GM12878 (cell line): Measurements from ENCODE around the gene CSH2. TPM values are rescaled to one million over a fixed set of nuclear protein-coding genes. Genes with fewer than 3 reads are reported as not detected.
A peak's percentile ranks its signal among the peaks of the same experiment; 100 is the strongest.

Experiments used
- ATAC-seq: fragments of 200-7000 bp; cut with Tn5 transposase; 3 replicates; pipeline ENCODE4 v1.9.1; 2020; ENCODE audit warnings: mild to moderate bottlenecking, moderate library complexity
- BruUV-seq: library from RNA; stranded (reverse); fragments of 400-500 nt; replicated peaks from 2 replicates; lab custom pipeline; 2021; lab: Mats Ljungman, UMichigan
- CTCF ChIA-PET: fragments of 300-600 bp; sonication (Branson Sonifier 250); formaldehyde crosslinking; extraction: SDS; loops from one replicate; lab custom pipeline; 2021; ENCODE audit warnings: inconsistent platforms; lab: Yijun Ruan, JAX
- POLR2A ChIA-PET: fragments of 350-600 bp; formaldehyde crosslinking; extraction: SDS; loops from one replicate; lab custom pipeline; 2021; ENCODE audit warnings: inconsistent platforms; lab: Charles Lee
- RAD21 ChIA-PET: fragments of 300-600 bp; sonication (Branson Sonifier 250); formaldehyde crosslinking; loops from one replicate; lab custom pipeline; 2023; ENCODE audit warnings: antibody characterized with exemption; ENCODE audit not compliant: unreplicated experiment; lab: Charles Lee
- SMC1A ChIA-PET: fragments of 300-600 bp; sonication (Branson Sonifier 250); formaldehyde crosslinking; loops from one replicate; lab custom pipeline; 2023; ENCODE audit not compliant: unreplicated experiment, uncharacterized antibody; lab: Charles Lee
- DNase-seq: peaks from one replicate; pipeline ENCODE4 v3.0.0-alpha.2; 2011; ENCODE audit warnings: low read depth, low spot score
- FAIRE-seq: peaks from 3 replicates; lab custom pipeline; 2011; peaks lifted over from hg19 to GRCh38; lab: Jason Lieb, UNC
- H2AFZ ChIP-seq: 2 replicates; pipeline ENCODE4 v1.6.0; 2011; ENCODE audit warnings: low read depth, low read length, control low read depth; ENCODE audit not compliant: control insufficient read depth
- H3K27ac ChIP-seq: 2 replicates; pipeline ENCODE4 v1.5.1; 2011; ENCODE audit warnings: control low read depth; ENCODE audit not compliant: control insufficient read depth, insufficient read depth
- H3K27me3 ChIP-seq, 2 experiments: replicated peaks in 1 of 2; 2 replicates each; pipeline versions ENCODE4 v1.6.0 to v1.6.1; 2011; ENCODE audit warnings: low read length in 1 of 2; ENCODE audit not compliant: control insufficient read depth in 2 of 2, insufficient read depth in 2 of 2
- H3K36me3 ChIP-seq, 2 experiments: 2 replicates each; pipeline ENCODE4 v1.5.1; 2011; ENCODE audit warnings: low read length in 1 of 2; ENCODE audit not compliant: control insufficient read depth in 2 of 2, insufficient read depth in 2 of 2
- H3K4me1 ChIP-seq: 2 replicates; pipeline ENCODE4 v1.6.1; 2011; ENCODE audit warnings: mild to moderate bottlenecking, low read length, moderate library complexity, mixed read lengths; ENCODE audit not compliant: control insufficient read depth, insufficient read depth
- H3K4me2 ChIP-seq: 2 replicates; pipeline ENCODE4 v1.6.0; 2011; ENCODE audit warnings: control low read depth; ENCODE audit not compliant: control insufficient read depth, insufficient read depth
- H3K4me3 ChIP-seq: fragments of 200-600 bp; sonication (generic); 2 replicates; pipeline ENCODE4 v1.5.1; 2016
- H3K79me2 ChIP-seq: 2 replicates; pipeline ENCODE4 v1.6.0; 2011; ENCODE audit warnings: low read length; ENCODE audit not compliant: control insufficient read depth, insufficient read depth
- H3K9ac ChIP-seq: 2 replicates; pipeline ENCODE4 v1.8.0; 2011; ENCODE audit warnings: low read length, control low read depth, mixed read lengths; ENCODE audit not compliant: control insufficient read depth, insufficient read depth
- H3K9me3 ChIP-seq: replicated peaks from 3 replicates; pipeline ENCODE4 v1.5.1; 2011; ENCODE audit warnings: mild to moderate bottlenecking, low read length; ENCODE audit not compliant: control insufficient read depth, insufficient read depth
- H4K20me1 ChIP-seq: 2 replicates; pipeline ENCODE4 v1.6.0; 2011; ENCODE audit not compliant: control insufficient read depth, insufficient read depth
- ATF2 ChIP-seq: IDR thresholded peaks from 2 replicates; pipeline ENCODE4 v1.6.1; 2012; ENCODE audit warnings: low read length, inconsistent platforms
- BCL3 ChIP-seq: IDR thresholded peaks from 2 replicates; pipeline ENCODE4 v1.6.1; 2011; ENCODE audit warnings: borderline replicate concordance, low read depth, mild to moderate bottlenecking, moderate library complexity, low read length; ENCODE audit not compliant: insufficient read depth, poor library complexity, severe bottlenecking
- ESRRA ChIP-seq: IDR thresholded peaks from 2 replicates; pipeline ENCODE4 v1.6.1; 2012; ENCODE audit warnings: mild to moderate bottlenecking, low read length, improper control_type of control experiment
- IRF5 ChIP-seq: fragments of 450-650 bp; IDR thresholded peaks from 2 replicates; pipeline ENCODE4 v1.6.1; 2017; ENCODE audit warnings: borderline replicate concordance
- MYC ChIP-seq: IDR thresholded peaks from 2 replicates; pipeline ENCODE4 v1.6.1; 2011; ENCODE audit warnings: mild to moderate bottlenecking, low read length, moderate library complexity, inconsistent platforms; ENCODE audit not compliant: insufficient read depth, insufficient replicate concordance, insufficient read length, severe bottlenecking
- NR2C2 ChIP-seq: IDR thresholded peaks from 2 replicates; pipeline ENCODE4 v1.6.1; 2011; ENCODE audit warnings: borderline replicate concordance, low read depth; ENCODE audit not compliant: control insufficient read depth, insufficient read length
- RAD51 ChIP-seq: fragments of 450-650 bp; IDR thresholded peaks from 2 replicates; pipeline ENCODE4 v1.6.1; 2016; ENCODE audit warnings: moderate library complexity, mild to moderate bottlenecking, inconsistent platforms
- RFX5 ChIP-seq: IDR thresholded peaks from 2 replicates; pipeline ENCODE4 v1.6.1; 2011; ENCODE audit warnings: low read depth, low read length, improper control_type of control experiment
- SREBF1 ChIP-seq: IDR thresholded peaks from 2 replicates; pipeline ENCODE4 v1.6.1; 2012; ENCODE audit warnings: mild to moderate bottlenecking, low read length
- SRF ChIP-seq, 2 experiments: IDR thresholded peaks; 2 replicates each; pipeline ENCODE4 v1.6.1; 2011; ENCODE audit warnings: low read depth in 2 of 2, low read length in 2 of 2, mild to moderate bottlenecking in 1 of 2, moderate library complexity in 1 of 2
- WGBS: methylation state at CpG from one replicate; pipeline ENCODE4 v1.1.6; 2016; ENCODE audit warnings: low lambda C conversion rate; ENCODE audit not compliant: insufficient replicate concordance, insufficient coverage; ENCODE audit errors: missing lambda C conversion rate; 5-methylcytosine and 5-hydroxymethylcytosine counted together
- in situ Hi-C: fragments of 300-500 bp; cut with MboI; formaldehyde crosslinking; loops from 9 replicates; pipeline ENCODE4 v1.14.3; 2018; ENCODE audit warnings: mixed read lengths
- intact Hi-C: fragments of 100-400 bp; cut with micrococcal nuclease; formaldehyde crosslinking; loops from one replicate; pipeline ENCODE4 v1.14.2; 2022; ENCODE audit not compliant: unreplicated experiment
- polyA plus RNA-seq, 11 experiments: library from polyadenylated mRNA; depleted of rRNA in 4 of 11; unstranded in 6 of 11; stranded (reverse) in 5 of 11; fragments of >200 nt; fragmentation: Nextera tagmentation in 4 of 11; fragmentation: Illumina TruSeq in 1 of 11; extraction: Ambion mirVana in 4 of 11; extraction: Trizol in 1 of 11; gene quantifications; 1 replicate in 1 of 11; 2 replicates in 10 of 11; pipeline versions ENCODE4 v1.2.1 to v1.2.3, GENCODE V29; 2011 to 2016; ENCODE audit warnings: inconsistent platforms in 2 of 11, missing spikeins in 2 of 11, low read depth in 1 of 11
- total RNA-seq, 4 experiments: library from RNA; depleted of rRNA in 3 of 4; stranded (reverse); fragments of >200 nt in 3 of 4; fragmentation: Illumina TruSeq in 1 of 4; extraction: Trizol in 1 of 4; gene quantifications; 2 replicates each; pipeline versions ENCODE4 v1.2.1 to v1.2.3, GENCODE V29; 2013 to 2021
- TF ChIP-seq, protein P1 (sequence below): fragments of 450-650 bp; IDR thresholded peaks from 2 replicates; pipeline ENCODE4 v1.6.1; 2016; ENCODE audit warnings: mild to moderate bottlenecking
- TF ChIP-seq, protein P2 (sequence below): fragments of 150-350 bp; IDR thresholded peaks from 2 replicates; pipeline ENCODE4 v1.6.1; 2014; ENCODE audit warnings: mild to moderate bottlenecking, low read depth, low read length

CSH2 gene
- total and polyA plus RNA-seq, 10 of the 15 experiments (the other 5 are each of a cell fraction or from before 2014, with no cell fraction given): not detected

DNA sequence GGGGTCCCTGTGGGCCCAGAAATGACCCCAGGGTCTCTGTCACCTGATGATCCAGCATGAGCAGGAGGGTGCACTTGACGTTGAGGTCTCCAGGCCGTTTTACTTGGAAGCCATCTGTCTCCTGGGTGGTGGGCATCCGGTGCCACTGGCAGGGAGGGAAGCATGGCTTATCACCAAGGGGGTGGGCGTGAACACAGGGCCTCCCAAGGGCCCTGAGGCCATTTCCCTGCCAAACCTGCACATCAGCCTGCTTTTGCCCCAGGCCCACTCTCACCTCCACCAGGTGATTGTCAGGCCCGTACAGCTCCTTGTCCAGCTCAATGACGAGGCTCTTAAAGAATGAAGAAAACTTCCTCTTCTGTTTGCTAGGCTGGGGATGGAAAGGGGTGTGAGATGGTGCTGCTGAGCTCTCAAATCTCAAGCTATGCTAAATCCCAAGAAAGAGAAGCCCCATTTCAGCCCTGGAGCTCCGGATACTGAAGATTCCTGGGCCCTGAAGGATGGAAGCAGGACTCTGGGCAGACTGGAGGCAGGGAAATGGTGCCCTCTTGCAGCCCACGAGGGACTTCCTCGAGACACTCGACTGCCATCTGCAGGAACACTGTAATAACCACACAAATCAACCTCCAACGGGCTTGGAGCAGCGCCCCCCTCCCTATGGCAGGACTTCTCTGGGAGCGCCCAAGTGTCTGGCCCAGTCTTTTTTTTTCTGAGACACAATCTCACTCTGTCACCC is 38.9 kb downstream of the CSH2 start:
- RAD21 ChIA-PET: interaction anchor here (0.7 to 1.2 kb wide), 4 partner anchors 45 to 223 kb away, joined by 3 to 4 read pairs (median 3); no protein-coding TSS in a partner anchor
- peak; percentile 88 for ATAC-seq
- intact Hi-C loops: no loop called here
- CTCF ChIA-PET: interaction anchor here (0.8 to 2.3 kb wide), 14 partner anchors 8 to 268 kb away, joined by 3 to 8 read pairs (median 4); no protein-coding TSS in a partner anchor
- in situ Hi-C loops: loop anchor here (25.0 kb wide), 1 partner anchor 397 kb away; the partner anchor contains the start of gene CYB561
- H3K27ac ChIP-seq: no peak overlapping the region
- no peaks in the 10 kb centered on the region for H3K27me3 ChIP-seq
- no peak overlapping the region for H3K9ac ChIP-seq
- no peak overlapping the region for H3K4me3 ChIP-seq
- H3K9me3 ChIP-seq: no peaks in the 10 kb centered on the region
- no peak overlapping the region for H3K4me2 ChIP-seq
- WGBS: 42% methylated on average over 13 of the region's 13 CpGs
- peaks cover 9% of the 10 kb centered on the region; the same call in 1 of the 2 replicates for H3K4me1 ChIP-seq
- no peaks in the 10 kb centered on the region for H4K20me1 ChIP-seq
- no peak overlapping the region for H2AFZ ChIP-seq
- peaks cover 27% of the 10 kb centered on the region for H3K79me2 ChIP-seq
- peaks cover 29 to 46% of the 10 kb centered on the region in 2 experiments for H3K36me3 ChIP-seq
- no TSS peak for BruUV-seq
- FAIRE-seq: no peak
- POLR2A ChIA-PET: interaction anchor here (0.7 to 1.0 kb wide), 2 partner anchors 8 to 61 kb away, joined by 3 read pairs; partner anchors contain the start of genes CCDC47 and SMARCD2
- SMC1A ChIA-PET: interaction anchor here (1.0 kb wide), 1 partner anchor 152 kb away, joined by 3 read pairs; no protein-coding TSS in a partner anchor
- DNase-seq: no peak
- TF ChIP-seq, protein P1, sequence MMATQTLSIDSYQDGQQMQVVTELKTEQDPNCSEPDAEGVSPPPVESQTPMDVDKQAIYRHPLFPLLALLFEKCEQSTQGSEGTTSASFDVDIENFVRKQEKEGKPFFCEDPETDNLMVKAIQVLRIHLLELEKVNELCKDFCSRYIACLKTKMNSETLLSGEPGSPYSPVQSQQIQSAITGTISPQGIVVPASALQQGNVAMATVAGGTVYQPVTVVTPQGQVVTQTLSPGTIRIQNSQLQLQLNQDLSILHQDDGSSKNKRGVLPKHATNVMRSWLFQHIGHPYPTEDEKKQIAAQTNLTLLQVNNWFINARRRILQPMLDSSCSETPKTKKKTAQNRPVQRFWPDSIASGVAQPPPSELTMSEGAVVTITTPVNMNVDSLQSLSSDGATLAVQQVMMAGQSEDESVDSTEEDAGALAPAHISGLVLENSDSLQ: no peak
- no peak for TF ChIP-seq RFX5
- TF ChIP-seq RAD51: no peak
- no peak for TF ChIP-seq BCL3
- TF ChIP-seq SRF (IDR thresholded peaks at IDR 0.05; ENCODE audit: low read depth in 2 of 2, low read length in 2 of 2): no peak
- TF ChIP-seq SREBF1: no peak
- TF ChIP-seq, protein P2, sequence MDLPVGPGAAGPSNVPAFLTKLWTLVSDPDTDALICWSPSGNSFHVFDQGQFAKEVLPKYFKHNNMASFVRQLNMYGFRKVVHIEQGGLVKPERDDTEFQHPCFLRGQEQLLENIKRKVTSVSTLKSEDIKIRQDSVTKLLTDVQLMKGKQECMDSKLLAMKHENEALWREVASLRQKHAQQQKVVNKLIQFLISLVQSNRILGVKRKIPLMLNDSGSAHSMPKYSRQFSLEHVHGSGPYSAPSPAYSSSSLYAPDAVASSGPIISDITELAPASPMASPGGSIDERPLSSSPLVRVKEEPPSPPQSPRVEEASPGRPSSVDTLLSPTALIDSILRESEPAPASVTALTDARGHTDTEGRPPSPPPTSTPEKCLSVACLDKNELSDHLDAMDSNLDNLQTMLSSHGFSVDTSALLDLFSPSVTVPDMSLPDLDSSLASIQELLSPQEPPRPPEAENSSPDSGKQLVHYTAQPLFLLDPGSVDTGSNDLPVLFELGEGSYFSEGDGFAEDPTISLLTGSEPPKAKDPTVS: no peak
- TF ChIP-seq IRF5: no peak
- no peak for TF ChIP-seq NR2C2
- no peak for TF ChIP-seq ESRRA
- no peak for TF ChIP-seq ATF2
- TF ChIP-seq MYC: no peak
